ENCODE measurements around the gene HLA-E.

Gene HLA-E

DNA sequence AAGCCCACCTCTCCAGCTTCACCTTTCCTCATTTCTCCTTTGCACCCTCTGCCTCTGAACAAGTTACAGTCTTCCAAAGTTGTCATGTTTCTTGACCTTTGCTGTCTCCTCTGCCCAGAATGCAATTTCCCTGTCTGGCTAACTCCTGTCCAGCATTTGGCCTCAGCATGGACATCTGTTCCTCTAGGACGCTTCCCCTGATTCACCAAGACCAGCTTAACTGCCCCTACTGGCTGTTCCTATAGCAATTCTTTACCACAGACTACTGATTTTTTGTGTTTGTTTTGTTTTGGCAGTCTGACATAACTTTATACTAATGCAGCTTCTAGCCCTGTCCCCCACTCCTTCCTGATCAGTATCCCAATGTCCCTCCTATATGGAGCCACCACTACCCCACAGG is 53.6 kb downstream of the HLA-E start:
- no peak for DNase-seq (ENCODE audit: low spot score)
